GM23338 (cell line): ENCODE results near the gene STON1. TPM values are rescaled to one million over a fixed set of nuclear protein-coding genes. Genes with fewer than 3 reads are reported as not detected.
A peak's percentile ranks its signal among the peaks of the same experiment; 100 is the strongest.

Experiments used
- ATAC-seq: fragments of 200-7000 bp; cut with Tn5 transposase; 3 replicates; pipeline ENCODE4 v1.9.1; 2020
- DNase-seq: peaks from one replicate; pipeline ENCODE4 v3.0.0-alpha.2; 2015; ENCODE audit warnings: low spot score
- H2AFZ ChIP-seq: fragments of 200-600 bp; sonication (generic); 2 replicates; pipeline ENCODE4 v1.8.0; 2016; ENCODE audit warnings: antibody characterized with exemption, mild to moderate bottlenecking, moderate library complexity
- H3F3A ChIP-seq: fragments of 200-600 bp; sonication (generic); replicated peaks from 2 replicates; pipeline ENCODE4 v1.8.0; 2017; ENCODE audit warnings: antibody characterized with exemption, mixed run types, low read depth
- H3K27ac ChIP-seq: fragments of 200-600 bp; sonication (generic); 2 replicates; pipeline ENCODE4 v1.6.1; 2016; ENCODE audit warnings: low read depth
- H3K27me3 ChIP-seq: fragments of 200-600 bp; sonication (generic); 2 replicates; pipeline ENCODE4 v1.8.0; 2016; ENCODE audit warnings: mild to moderate bottlenecking, mixed run types, moderate library complexity; ENCODE audit not compliant: insufficient read depth
- H3K36me3 ChIP-seq: fragments of 200-600 bp; sonication (generic); 2 replicates; pipeline ENCODE4 v1.8.0; 2016; ENCODE audit warnings: mild to moderate bottlenecking; ENCODE audit not compliant: insufficient read depth
- H3K4me1 ChIP-seq: fragments of 200-600 bp; sonication (generic); 2 replicates; pipeline ENCODE4 v1.8.0; 2016; ENCODE audit warnings: mild to moderate bottlenecking, moderate library complexity; ENCODE audit not compliant: insufficient read depth
- H3K4me2 ChIP-seq: fragments of 200-600 bp; sonication (generic); 2 replicates; pipeline ENCODE4 v1.7.1; 2017; ENCODE audit warnings: mixed run types
- H3K4me3 ChIP-seq: fragments of 200-600 bp; sonication (generic); 2 replicates; pipeline ENCODE4 v1.6.1; 2016; ENCODE audit warnings: mixed run types
- H3K79me2 ChIP-seq: fragments of 200-600 bp; sonication (generic); replicated peaks from 2 replicates; pipeline ENCODE4 v1.8.0; 2017; ENCODE audit warnings: mild to moderate bottlenecking; ENCODE audit not compliant: insufficient read depth
- H3K9me2 ChIP-seq: fragments of 200-600 bp; sonication (generic); 2 replicates; pipeline ENCODE4 v1.8.0; 2017; ENCODE audit not compliant: insufficient read depth
- H4K20me1 ChIP-seq: fragments of 200-600 bp; sonication (generic); replicated peaks from 2 replicates; pipeline ENCODE4 v1.8.0; 2017; ENCODE audit warnings: mild to moderate bottlenecking; ENCODE audit not compliant: insufficient read depth
- H3K27ac Mint-ChIP-seq: 2 replicates; pipeline ENCODE4 v1.8.0; 2020; ENCODE audit warnings: inconsistent platforms, mild to moderate bottlenecking, moderate library complexity, mixed read lengths
- H3K27me3 Mint-ChIP-seq: 3 replicates; pipeline ENCODE4 v1.8.0; 2022; ENCODE audit warnings: low read depth, mild to moderate bottlenecking, moderate library complexity, mixed read lengths, inconsistent platforms; ENCODE audit not compliant: insufficient read depth, poor library complexity
- H3K36me3 Mint-ChIP-seq: 3 replicates; pipeline ENCODE4 v1.8.0; 2021; ENCODE audit warnings: low read depth, mild to moderate bottlenecking, inconsistent platforms, moderate library complexity, mixed read lengths
- H3K4me1 Mint-ChIP-seq: 3 replicates; pipeline ENCODE4 v1.8.0; 2020; ENCODE audit warnings: mild to moderate bottlenecking, inconsistent platforms, mixed read lengths
- H3K4me3 Mint-ChIP-seq: 3 replicates; pipeline ENCODE4 v1.8.0; 2021; ENCODE audit warnings: moderate library complexity, mild to moderate bottlenecking, inconsistent platforms, mixed read lengths
- H3K9me3 Mint-ChIP-seq: 3 replicates; pipeline ENCODE4 v1.8.0; 2020; ENCODE audit warnings: moderate library complexity, mild to moderate bottlenecking, inconsistent platforms, mixed read lengths
- CREB1 ChIP-seq: fragments of 250-450 bp; sonication (Bioruptor Pico); IDR thresholded peaks from 2 replicates; pipeline ENCODE4 v1.5.0; 2020; ENCODE audit warnings: low read depth, mild to moderate bottlenecking, moderate library complexity
- ETS1 ChIP-seq: IDR thresholded peaks from 2 replicates; pipeline ENCODE4 v1.6.1; 2016; ENCODE audit warnings: antibody characterized with exemption
- EZH2 ChIP-seq: fragments of 200-600 bp; sonication (generic); IDR thresholded peaks from one replicate; pipeline ENCODE4 v1.8.0; 2017; ENCODE audit warnings: antibody characterized with exemption, mild to moderate bottlenecking, low read depth; ENCODE audit not compliant: unreplicated experiment
- EZH2phosphoT487 ChIP-seq: fragments of 200-600 bp; sonication (generic); IDR thresholded peaks from one replicate; pipeline ENCODE4 v1.8.1; 2018; ENCODE audit warnings: antibody characterized with exemption; ENCODE audit not compliant: unreplicated experiment
- JUNB ChIP-seq: IDR thresholded peaks from one replicate; pipeline ENCODE4 v1.6.1; 2016; ENCODE audit warnings: antibody characterized with exemption; ENCODE audit not compliant: unreplicated experiment
- NANOG ChIP-seq: IDR thresholded peaks from 2 replicates; pipeline ENCODE4 v1.6.1; 2016; ENCODE audit warnings: antibody characterized with exemption, borderline replicate concordance
- POLR2AphosphoS5 ChIP-seq: IDR thresholded peaks from 2 replicates; pipeline ENCODE4 v1.6.1; 2016; ENCODE audit warnings: antibody characterized with exemption, low read depth
- REST ChIP-seq: IDR thresholded peaks from one replicate; pipeline ENCODE4 v1.6.1; 2018; ENCODE audit warnings: antibody characterized with exemption; ENCODE audit not compliant: unreplicated experiment
- STAT1 ChIP-seq: IDR thresholded peaks from one replicate; pipeline ENCODE4 v1.6.1; 2016; ENCODE audit warnings: antibody characterized with exemption; ENCODE audit not compliant: unreplicated experiment
- ZNF114 ChIP-seq: fragments of 250-450 bp; sonication (Bioruptor Pico); IDR thresholded peaks from 2 replicates; pipeline ENCODE4 v1.5.0; 2020; ENCODE audit warnings: mild to moderate bottlenecking, moderate library complexity
- ZNF331 ChIP-seq: fragments of 250-450 bp; sonication (Bioruptor Pico); IDR thresholded peaks from 2 replicates; pipeline ENCODE4 v1.5.0; 2020; ENCODE audit warnings: low read depth, mild to moderate bottlenecking, moderate library complexity
- polyA plus RNA-seq: library from polyadenylated mRNA; unstranded; fragments of >200 nt; fragmentation: Nextera tagmentation; extraction: Ambion mirVana; gene quantifications from 2 replicates; pipeline ENCODE4 v1.2.1, GENCODE V29; 2016
- total RNA-seq: library from RNA; depleted of rRNA; stranded (reverse); fragments of >200 nt; shearing (Covaris generic); gene quantifications from 2 replicates; pipeline ENCODE4 v1.2.3, GENCODE V29; 2014

The STON1 gene
- total and polyA plus RNA-seq, 2 experiments from 2014 or later = 5.4 to 14.4 TPM

- Histone ChIP-seq H3K4me2 (peak overlapping the region; percentile 46; the same call in 1 of the 2 replicates), H3K36me3 (peaks cover 4% of the 10 kb centered on the region; the same call in 1 of the 2 replicates)
Observed at GRCh38 chr2:48510329-48510728, 19.6 kb upstream of the STON1 start.

More at GRCh38 chr2:48510329-48510728, 19.6 kb upstream of the STON1 start:
- H2AFZ ChIP-seq = no peak overlapping the region
- H3K27me3 Mint-ChIP-seq = no peaks in the 10 kb centered on the region
- H3K27ac ChIP-seq = peak overlapping the region; percentile 94; the same call in 1 of the 2 replicates
- H3K9me3 Mint-ChIP-seq = no peaks in the 10 kb centered on the region
- H3K27me3 ChIP-seq = no peaks in the 10 kb centered on the region
- H3K4me1 ChIP-seq = peaks cover 24% of the 10 kb centered on the region
- no peak for DNase-seq
- TF ChIP-seq ETS1 (no peak), NANOG (no peak), EZH2phosphoT487 (no peak), REST (no peak), EZH2 (no peak), ZNF331 (no peak), CREB1 (CRISPR knock-in tag) (no peak), POLR2AphosphoS5 (no peak), JUNB (no peak), STAT1 (no peak), ZNF114 (CRISPR knock-in tag) (no peak)
- no peak overlapping the region for H3K4me3 Mint-ChIP-seq
- peaks cover 42% of the 10 kb centered on the region for H3K4me1 Mint-ChIP-seq
- ATAC-seq = no peak
- peak overlapping the region; percentile 69 for H3K27ac Mint-ChIP-seq
- H4K20me1 ChIP-seq = no peaks in the 10 kb centered on the region
- H3K4me3 ChIP-seq = no peak overlapping the region
- H3K9me2 ChIP-seq = no peaks in the 10 kb centered on the region
- H3K36me3 Mint-ChIP-seq = peaks cover 41% of the 10 kb centered on the region
- H3K79me2 ChIP-seq = no peaks in the 10 kb centered on the region; the same call in 1 of the 2 replicates
- no peaks in the 10 kb centered on the region for H3F3A ChIP-seq
